GM12801 (cell line): Measurements from ENCODE around the gene ADAMTSL3.

Experiments
- TF ChIP-seq, protein P1 (sequence below): IDR thresholded peaks from one replicate; pipeline ENCODE4 v1.5.1; 2011; ENCODE audit warnings: control low read depth; ENCODE audit not compliant: insufficient read length; ENCODE audit errors: extremely low read depth

The ADAMTSL3 gene, protein sequence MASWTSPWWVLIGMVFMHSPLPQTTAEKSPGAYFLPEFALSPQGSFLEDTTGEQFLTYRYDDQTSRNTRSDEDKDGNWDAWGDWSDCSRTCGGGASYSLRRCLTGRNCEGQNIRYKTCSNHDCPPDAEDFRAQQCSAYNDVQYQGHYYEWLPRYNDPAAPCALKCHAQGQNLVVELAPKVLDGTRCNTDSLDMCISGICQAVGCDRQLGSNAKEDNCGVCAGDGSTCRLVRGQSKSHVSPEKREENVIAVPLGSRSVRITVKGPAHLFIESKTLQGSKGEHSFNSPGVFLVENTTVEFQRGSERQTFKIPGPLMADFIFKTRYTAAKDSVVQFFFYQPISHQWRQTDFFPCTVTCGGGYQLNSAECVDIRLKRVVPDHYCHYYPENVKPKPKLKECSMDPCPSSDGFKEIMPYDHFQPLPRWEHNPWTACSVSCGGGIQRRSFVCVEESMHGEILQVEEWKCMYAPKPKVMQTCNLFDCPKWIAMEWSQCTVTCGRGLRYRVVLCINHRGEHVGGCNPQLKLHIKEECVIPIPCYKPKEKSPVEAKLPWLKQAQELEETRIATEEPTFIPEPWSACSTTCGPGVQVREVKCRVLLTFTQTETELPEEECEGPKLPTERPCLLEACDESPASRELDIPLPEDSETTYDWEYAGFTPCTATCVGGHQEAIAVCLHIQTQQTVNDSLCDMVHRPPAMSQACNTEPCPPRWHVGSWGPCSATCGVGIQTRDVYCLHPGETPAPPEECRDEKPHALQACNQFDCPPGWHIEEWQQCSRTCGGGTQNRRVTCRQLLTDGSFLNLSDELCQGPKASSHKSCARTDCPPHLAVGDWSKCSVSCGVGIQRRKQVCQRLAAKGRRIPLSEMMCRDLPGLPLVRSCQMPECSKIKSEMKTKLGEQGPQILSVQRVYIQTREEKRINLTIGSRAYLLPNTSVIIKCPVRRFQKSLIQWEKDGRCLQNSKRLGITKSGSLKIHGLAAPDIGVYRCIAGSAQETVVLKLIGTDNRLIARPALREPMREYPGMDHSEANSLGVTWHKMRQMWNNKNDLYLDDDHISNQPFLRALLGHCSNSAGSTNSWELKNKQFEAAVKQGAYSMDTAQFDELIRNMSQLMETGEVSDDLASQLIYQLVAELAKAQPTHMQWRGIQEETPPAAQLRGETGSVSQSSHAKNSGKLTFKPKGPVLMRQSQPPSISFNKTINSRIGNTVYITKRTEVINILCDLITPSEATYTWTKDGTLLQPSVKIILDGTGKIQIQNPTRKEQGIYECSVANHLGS (N-terminal part only)

DNA sequence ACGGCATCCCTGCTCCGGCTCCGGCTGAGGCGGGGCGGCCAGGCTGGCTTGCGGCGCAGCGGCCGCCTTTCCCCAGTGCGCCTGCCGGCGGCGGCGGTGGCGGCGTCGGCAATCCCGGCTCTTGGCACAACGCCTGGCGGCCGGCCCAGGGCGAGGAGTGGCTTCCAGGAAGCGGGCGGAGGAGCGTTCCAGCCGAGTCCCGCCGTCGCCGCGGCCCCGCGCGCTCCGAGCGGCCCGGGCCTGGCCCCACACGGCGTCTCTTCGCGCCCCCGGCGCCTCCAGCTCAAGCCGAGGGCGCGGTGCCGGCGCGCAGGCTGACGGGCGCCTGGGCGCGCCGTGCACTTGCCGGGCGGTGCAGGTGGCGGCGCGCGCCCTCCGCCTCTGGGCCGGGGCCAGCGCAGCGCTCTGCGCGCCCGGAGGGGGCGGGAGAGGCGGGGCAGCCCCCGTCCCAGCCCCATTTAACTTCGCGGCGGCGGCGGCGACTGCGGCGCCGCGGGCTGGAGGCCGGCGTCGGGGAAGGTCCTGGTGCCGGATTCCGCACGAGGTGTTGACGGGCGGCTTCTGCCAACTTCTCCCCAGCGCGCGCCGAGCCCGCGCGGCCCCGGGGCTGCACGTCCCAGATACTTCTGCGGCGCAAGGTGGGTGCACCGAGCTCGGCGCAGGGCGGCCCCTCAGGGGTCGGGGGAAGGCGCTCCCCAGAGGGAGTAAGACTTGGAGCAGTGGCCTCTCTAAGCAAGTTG is at the start of gene ADAMTSL3:
Gene ADAMTSL3 (plus strand): TSS at position 485 of the 740 bp plus-strand sequence. CDS start 1,639 bp downstream, outside the sequence.
- TF ChIP-seq, protein P1, sequence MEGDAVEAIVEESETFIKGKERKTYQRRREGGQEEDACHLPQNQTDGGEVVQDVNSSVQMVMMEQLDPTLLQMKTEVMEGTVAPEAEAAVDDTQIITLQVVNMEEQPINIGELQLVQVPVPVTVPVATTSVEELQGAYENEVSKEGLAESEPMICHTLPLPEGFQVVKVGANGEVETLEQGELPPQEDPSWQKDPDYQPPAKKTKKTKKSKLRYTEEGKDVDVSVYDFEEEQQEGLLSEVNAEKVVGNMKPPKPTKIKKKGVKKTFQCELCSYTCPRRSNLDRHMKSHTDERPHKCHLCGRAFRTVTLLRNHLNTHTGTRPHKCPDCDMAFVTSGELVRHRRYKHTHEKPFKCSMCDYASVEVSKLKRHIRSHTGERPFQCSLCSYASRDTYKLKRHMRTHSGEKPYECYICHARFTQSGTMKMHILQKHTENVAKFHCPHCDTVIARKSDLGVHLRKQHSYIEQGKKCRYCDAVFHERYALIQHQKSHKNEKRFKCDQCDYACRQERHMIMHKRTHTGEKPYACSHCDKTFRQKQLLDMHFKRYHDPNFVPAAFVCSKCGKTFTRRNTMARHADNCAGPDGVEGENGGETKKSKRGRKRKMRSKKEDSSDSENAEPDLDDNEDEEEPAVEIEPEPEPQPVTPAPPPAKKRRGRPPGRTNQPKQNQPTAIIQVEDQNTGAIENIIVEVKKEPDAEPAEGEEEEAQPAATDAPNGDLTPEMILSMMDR: no peak

DNA sequence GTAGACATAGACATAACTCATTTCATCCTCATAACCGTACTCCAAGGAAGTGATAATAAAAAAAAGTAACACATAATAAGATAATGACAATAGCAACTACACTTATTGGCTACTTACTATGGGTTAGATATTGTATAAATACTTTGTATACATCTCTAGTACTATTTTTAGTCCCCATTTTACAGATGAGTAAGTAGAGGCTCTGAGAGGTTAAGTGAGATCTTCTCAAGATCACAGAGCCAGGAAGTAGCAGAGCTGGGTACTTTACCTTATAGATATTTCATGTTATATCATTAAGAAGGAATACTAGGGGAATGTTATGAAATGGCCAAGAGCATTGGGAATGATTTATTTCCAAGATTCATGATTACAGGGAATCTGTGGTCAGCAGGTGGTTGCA is 49.4 kb upstream of the ADAMTSL3 start:
- TF ChIP-seq, protein P1: no peak

DNA sequence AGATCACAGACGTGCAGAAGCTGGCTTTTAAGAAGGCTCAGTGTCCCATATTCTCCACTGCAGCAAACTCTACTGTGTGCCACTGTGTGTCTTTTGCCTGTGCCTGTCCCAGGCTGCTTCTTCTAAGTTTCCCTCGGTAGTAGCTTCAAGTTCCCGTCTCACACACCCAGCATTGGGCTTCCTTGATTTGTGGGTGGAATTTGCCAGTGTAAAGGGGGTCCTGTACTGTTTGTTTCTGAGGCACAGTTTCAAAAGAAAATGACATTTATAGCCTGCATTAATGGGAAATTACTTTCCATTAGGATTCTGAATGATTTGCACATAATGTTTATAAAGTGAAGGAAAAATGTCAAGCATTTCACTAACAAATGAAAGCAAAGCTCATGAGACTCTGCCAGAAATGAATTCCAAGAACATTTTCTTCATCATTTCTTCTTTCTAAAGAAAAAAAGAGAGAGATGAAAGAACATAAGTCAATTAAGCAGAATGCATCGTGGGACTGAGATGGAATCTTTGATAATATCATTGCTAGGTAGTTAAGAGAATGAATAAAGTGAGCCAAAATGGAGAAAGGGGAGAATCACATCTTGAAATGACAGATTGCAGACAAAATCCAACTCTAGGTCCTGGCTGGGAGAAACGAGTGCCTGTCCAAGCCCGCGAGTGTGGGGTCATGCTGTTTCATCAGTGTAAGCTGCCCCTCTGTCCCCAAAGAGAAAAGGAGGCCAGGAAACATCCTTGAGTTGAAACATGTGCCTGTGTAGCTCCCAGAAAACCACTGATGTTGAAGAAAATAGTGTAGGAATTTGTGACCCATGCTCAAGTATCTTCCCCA is 48.6 kb upstream of the ADAMTSL3 start:
- TF ChIP-seq, protein P1: no peak

DNA sequence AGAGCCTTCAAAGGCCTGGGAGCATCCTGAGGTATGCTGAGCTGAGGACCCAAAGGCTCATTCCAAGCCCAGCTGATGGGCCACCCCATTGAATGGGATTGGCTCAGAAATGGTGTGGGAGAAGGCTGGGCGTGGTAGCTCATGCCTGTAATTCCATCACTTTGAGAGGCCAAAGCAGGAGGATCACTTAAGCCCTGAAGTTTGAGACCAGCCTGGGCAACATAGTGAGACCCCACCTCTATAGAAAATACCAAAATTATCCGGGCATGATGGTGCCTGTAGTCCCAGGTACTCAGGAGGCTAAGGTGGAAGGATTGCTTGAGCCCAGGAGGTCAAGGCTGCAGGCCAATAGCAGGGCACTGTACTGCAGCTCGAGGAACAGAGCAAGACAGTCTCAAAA is 43.8 kb upstream of the ADAMTSL3 start:
- TF ChIP-seq, protein P1: no peak

DNA sequence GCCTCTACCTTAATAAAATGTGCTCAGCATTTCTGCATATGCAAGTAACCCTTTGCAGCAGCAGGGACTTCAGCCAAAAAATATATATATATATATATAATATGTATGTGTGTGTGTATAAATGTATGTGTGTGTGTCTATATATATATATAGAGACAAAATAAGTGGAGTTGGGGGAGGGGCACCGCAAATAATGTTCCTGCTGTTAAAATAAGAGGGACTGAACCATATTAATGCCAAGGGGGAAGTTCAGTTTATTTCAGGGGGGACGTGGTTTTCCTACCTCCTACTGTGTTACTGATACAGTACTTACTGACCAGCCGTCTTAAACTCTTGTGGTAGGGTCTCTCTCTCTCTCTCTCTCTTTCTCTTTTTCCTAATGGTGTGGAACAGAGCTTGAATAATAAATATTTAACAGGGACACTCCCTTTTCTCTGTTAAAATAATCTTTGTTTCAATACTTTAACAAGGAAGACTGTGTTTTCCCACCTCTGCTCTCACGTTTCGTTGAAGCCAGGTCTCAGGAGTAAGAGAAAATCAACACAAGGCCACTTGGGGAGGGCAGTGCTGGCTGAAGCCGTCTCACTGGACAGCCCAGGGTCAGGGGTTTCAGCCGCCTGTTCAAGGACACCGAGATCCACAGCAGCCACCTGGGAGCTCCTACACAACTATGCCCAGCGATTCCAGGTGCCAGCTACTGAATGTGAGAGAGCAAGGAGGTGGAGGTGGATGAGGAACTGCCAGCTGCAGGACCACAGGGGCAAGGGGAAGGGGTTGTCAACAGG is 42.8 kb upstream of the ADAMTSL3 start:
- TF ChIP-seq, protein P1: no peak

DNA sequence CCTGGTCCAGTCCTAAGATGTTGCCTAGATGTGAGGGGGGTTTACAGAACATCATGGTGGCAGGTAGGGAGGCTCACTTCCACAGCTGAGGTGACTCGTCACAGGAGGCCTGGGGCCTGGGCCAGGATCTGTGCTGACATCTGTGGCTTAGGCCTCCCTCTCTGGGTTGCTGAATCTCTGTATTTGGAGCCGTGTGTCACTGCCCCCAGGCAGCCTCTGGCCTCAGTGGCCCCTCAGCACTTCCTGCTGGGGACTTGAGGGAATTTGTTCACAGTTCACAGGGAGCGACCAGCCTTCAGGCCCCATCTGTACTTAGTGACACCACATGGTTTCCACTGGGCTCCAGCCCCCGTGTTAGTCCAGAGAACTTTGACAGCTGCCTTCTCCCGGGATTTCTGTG is 41.7 kb upstream of the ADAMTSL3 start:
- TF ChIP-seq, protein P1: no peak
